ENCODE results near the gene BMP2K.

The BMP2K gene

GRCh38 chr4:78763763-78764387 is 12.3 kb upstream of the BMP2K start:
- H3K4me3 ChIP-seq (ENCODE audit: low read depth, low read length): no peak overlapping the region
- TF ChIP-seq CTCF (IDR thresholded peaks at IDR 0.05; ENCODE audit: low read depth, low read length): no peak

- TF ChIP-seq CTCF (IDR thresholded peaks at IDR 0.05; ENCODE audit: low read depth, low read length): no peak
- no peak overlapping the region for H3K4me3 ChIP-seq (ENCODE audit: low read depth, low read length)
These were observed 11.6 kb upstream of the BMP2K start for GRCh38 chr4:78764498-78764961.

- TF ChIP-seq CTCF (IDR thresholded peaks at IDR 0.05; ENCODE audit: low read depth, low read length): no peak
- no peak overlapping the region for H3K4me3 ChIP-seq (ENCODE audit: low read depth, low read length)
These were observed 10.6 kb upstream of the BMP2K start for GRCh38 chr4:78765432-78766006.

- no peak for TF ChIP-seq CTCF (IDR thresholded peaks at IDR 0.05; ENCODE audit: low read depth, low read length)
- H3K4me3 ChIP-seq (ENCODE audit: low read depth, low read length): no peak overlapping the region
These were observed 10.1 kb upstream of the BMP2K start for GRCh38 chr4:78766026-78766425.

GRCh38 chr4:78766650-78767049 is 9.5 kb upstream of the BMP2K start:
- H3K4me3 ChIP-seq (ENCODE audit: low read depth, low read length): no peak overlapping the region
- TF ChIP-seq CTCF (IDR thresholded peaks at IDR 0.05; ENCODE audit: low read depth, low read length): no peak

- no peak overlapping the region for H3K4me3 ChIP-seq (ENCODE audit: low read depth, low read length)
- TF ChIP-seq CTCF (IDR thresholded peaks at IDR 0.05; ENCODE audit: low read depth, low read length): no peak
These were observed 8.8 kb upstream of the BMP2K start for GRCh38 chr4:78767350-78767749.

GRCh38 chr4:78768452-78769180 is 7.5 kb upstream of the BMP2K start:
- H3K4me3 ChIP-seq (ENCODE audit: low read depth, low read length): no peak overlapping the region
- TF ChIP-seq CTCF (IDR thresholded peaks at IDR 0.05; ENCODE audit: low read depth, low read length): no peak
